ENCODE results near the gene FLNB. TPM values are rescaled to one million over a fixed set of nuclear protein-coding genes. Genes with fewer than 3 reads are reported as not detected.

Gene FLNB
- total RNA-seq, 1 donor from 2014 or later: 183 TPM

GRCh38 chr3:58135712-58136543 lies 127.7 kb downstream of the FLNB start:
- DNase-seq (ENCODE audit: low spot score): no peak

GRCh38 chr3:58137306-58137705 lies 129.1 kb downstream of the FLNB start:
- no peak for DNase-seq (ENCODE audit: low spot score)

GRCh38 chr3:58141766-58142345 lies 133.6 kb downstream of the FLNB start:
- no peak for DNase-seq (ENCODE audit: low spot score)

GRCh38 chr3:58143417-58144055 lies 135.3 kb downstream of the FLNB start:
- no peak for DNase-seq (ENCODE audit: low spot score)

DNA sequence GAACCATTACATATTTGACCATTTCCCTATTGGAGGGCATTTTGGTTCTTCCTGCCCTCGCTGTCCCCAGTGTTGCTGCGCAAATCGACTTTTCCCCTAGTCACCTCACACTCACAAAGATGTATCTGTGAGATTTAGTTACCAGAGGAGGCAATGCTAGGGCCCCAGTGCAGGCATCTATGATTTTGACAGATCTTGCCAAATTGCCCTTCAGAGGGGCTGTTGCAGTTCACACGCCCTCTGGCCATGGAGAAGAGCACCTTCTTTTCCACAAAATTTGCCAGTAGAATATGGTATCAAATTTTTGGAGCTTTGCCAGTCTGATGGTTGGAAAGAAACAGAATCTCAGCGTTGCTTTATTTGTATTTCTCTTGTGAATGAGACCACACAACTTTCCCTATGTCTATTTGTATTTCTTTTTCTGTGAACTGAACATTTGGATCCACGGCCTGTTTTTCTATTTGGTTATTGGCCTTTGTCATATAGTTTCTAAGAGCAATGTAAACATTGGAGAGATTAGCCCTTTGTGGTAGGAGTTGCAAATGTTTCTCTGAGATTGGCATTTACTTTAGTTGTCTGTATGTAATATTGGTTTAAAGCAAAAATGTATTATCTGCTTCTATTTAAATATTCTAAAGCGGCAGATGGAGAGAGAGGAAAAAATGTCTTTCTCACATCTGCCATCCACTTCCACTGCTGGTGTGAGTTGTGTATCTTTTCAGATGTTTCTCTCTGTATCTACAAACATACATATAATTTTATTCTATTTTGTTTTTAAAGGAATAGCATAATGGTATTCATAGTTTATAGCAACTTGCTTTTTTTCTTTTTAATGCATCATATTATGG lies 136.5 kb downstream of the FLNB start:
- DNase-seq (ENCODE audit: low spot score): no peak

DNA sequence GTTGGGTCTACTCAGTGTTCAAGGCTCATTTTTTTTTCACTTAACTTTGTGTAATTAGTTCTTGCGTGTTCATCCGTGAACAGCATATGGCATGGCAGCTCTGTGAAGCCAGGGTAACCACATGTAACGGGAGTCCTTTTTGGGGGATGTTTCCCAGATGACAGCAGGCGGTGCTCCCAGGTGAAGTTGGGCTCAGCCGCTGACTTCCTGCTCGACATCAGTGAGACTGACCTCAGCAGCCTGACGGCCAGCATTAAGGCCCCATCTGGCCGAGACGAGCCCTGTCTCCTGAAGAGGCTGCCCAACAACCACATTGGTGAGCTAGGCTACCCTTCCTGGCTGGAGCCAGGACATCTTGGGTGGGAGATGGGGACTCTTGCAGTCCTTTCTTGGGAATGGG lies 139.8 kb downstream of the FLNB start:
- no peak for DNase-seq (ENCODE audit: low spot score)

DNA sequence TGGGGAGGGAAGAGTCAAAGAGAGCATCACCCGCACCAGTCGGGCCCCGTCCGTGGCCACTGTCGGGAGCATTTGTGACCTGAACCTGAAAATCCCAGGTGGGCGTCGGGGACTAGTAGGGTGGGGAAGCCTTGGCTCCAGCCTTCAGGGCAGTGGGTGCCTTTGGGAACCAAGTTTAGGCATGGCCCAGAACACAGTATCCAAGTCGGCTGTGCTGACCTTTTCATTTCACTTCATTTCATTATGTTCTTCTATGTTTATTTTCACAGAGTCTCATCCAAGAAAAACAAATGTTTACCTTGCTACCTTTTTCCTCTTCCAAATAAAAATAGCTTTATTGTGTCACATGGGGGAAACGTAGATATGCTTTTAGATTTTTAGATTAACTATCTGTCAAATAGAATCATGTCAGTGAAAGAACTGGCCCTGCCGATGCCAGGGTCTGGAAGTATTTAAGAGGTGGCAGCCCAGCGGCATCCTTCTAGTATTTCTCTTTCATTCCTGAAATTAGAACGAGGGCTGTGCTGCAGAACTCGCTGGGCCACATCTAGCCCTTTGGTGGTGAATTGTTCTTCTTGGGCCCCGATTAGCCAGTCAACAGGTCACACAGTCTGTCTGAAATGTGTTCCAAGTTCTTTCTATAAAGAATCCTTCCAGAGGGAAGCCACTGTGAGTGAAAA lies 142.0 kb downstream of the FLNB start:
- DNase-seq (ENCODE audit: low spot score): no peak

DNA sequence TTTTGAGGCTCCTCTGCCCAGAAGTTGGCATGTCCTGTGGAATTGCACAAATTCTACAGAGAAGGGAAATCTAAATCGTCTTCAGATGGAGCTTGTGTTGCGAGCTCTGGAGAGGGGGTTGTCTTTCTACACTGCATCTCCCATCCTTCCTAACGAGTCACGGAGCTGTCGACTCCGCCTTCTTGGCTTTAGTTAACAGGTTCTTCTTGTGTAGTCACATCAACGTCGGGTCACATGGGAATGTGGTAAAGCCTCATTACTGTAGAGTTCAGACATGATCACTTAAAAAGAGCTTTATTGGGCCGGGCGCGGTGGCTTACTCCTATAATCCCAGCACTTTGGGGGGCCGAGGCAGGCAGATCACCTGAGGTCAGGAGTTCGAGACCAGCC lies 142.6 kb downstream of the FLNB start:
- DNase-seq (ENCODE audit: low spot score): no peak

DNA sequence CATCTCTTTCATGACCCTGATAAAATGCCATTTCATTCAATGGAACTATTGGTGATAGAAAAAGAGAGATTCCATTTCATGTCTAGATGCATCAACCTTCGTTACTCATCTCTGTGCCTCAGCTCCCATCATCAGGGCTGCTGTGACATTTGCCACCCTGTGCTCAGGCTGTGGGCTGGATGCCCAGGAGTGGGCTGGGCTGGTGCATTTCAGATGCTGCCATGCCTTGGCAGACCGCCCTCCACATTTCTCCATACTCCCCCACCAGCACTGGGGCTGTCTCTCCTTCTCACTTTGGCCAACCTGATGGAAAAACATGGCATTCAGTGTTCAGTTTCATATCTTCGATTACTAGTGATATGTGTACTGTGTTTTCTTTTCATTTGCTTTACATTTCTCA lies 143.4 kb downstream of the FLNB start:
- DNase-seq (ENCODE audit: low spot score): no peak

GRCh38 chr3:58152225-58153015 lies 144.2 kb downstream of the FLNB start:
- DNase-seq (ENCODE audit: low spot score): no peak

DNA sequence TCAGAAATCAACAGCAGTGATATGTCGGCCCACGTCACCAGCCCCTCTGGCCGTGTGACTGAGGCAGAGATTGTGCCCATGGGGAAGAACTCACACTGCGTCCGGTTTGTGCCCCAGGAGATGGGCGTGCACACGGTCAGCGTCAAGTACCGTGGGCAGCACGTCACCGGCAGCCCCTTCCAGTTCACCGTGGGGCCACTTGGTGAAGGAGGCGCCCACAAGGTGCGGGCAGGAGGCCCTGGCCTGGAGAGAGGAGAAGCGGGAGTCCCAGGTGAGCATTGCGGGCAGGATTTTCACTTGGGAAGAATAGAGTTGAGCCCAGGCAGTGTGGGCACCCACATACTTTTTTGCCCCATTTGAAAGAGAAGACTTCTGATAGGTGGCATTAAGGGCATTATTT lies 145.1 kb downstream of the FLNB start:
- no peak for DNase-seq (ENCODE audit: low spot score)

DNA sequence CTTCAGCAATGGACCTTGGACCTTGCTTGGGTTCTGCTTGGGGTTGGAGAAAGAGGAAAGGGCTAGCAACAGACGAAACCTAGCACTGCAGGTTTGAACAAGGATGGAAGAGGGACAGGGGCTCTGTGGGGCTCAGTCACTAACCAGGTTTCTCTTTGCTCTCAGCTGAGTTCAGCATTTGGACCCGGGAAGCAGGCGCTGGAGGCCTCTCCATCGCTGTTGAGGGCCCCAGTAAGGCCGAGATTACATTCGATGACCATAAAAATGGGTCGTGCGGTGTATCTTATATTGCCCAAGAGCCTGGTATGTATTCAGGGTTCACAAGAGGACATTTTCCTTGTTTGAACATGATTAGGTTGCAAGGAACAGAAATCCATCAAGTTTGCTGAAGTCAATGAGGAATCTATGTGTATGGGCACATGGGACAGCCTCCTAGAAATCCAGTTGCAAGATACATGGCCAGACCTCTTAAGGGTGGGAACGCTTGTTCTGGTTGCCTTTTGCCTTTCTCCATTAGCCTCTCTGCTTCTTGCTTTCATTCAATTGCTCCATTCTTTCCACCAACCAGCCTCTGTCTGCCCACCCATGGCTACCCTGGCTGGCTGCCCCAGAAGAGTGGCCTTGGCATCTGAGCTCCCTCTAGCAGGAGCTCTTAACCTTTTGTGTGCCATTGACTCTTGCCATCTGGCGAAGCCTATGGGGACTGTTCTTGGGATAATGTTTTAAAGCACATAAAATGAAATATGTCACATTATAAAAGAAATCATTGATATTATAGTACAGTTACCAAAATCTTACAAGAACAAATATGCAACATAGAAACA lies 146.6 kb downstream of the FLNB start:
- DNase-seq (ENCODE audit: low spot score): no peak

DNA sequence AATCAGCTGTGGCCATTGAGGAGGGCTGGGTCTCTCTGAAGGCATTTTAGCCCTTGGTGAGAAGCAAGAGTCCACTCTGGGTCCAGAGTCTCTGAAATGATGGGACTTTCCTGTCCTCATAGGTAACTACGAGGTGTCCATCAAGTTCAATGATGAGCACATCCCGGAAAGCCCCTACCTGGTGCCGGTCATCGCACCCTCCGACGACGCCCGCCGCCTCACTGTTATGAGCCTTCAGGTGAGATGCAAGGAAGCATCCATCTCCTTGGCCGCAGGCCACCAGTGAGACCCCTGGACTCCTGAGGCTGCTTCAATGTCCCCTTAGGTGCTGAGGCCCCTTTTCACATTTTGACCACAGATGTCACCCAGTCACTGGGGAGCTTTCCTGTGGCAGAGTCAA lies 147.6 kb downstream of the FLNB start:
- DNase-seq (ENCODE audit: low spot score): no peak

GRCh38 chr3:58157700-58158099 lies 149.5 kb downstream of the FLNB start:
- peak; percentile 40 for DNase-seq (ENCODE audit: low spot score)

GRCh38 chr3:58158442-58159153 lies 150.4 kb downstream of the FLNB start:
- peak; percentile 63 for DNase-seq (ENCODE audit: low spot score)

DNA sequence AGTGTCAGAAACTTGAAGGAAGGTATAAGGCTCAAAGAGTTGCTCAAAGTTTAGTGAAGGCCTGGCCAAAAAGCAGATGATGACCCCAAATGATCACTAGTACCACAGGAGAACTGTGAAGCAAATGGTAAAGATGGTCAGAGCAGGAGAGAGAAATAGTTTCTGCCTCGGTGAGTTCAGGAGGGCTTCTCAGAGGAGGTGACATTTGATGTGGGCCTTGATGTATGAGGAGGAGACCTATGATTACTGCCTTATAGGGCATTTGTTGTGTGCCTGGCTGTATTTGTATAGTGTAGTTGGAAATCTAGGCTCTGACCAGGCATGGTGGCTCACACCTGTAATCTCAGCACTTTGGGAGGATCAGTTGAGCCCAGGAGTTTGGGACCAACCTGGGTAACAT lies 152.2 kb downstream of the FLNB start:
- no peak for DNase-seq (ENCODE audit: low spot score)

DNA sequence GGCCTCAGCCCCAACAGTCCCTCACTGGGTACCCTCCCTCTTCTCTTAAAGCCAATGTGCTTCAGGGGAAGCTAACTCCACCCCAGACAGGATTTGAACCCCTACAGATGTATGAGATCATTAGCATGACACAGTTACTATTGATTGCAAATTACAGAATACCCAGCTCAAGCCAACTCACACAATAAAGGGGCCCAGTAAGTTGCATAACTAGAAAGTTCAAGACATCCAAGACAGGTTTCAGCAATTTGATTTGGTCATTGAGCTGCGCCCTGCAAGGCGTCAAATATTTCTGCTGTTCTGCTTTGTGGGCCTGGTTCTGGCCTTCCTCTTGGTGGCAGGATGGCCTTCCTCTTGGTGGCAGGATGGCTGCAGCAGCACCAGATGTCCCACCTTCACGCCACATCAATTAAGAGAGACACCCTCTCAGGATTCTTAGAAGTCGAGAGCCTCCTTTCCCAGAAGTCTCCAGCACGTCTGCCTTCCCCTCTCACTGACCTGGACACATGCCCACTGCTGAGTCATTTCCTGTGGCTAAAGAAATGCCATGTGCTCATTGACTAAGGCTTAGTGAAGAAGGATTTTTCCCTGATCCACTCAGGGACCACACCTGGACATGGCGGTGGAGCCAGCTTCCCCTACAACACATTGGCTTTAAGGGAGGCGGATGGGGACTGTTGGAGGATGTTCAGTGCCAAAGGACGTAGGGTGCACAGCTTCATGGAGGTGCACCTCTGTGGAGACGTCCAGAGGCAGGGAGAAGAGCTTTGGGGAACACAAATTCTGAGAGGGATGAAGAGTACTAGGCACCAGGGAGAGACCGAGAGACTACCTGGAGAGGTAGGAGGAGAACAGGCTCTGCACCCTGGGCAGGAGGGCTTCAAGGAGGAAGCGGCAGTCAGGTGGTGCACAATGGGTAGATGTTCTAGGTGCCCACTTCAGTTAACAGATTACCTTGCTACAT lies 153.5 kb downstream of the FLNB start:
- peak; percentile 70 for DNase-seq (ENCODE audit: low spot score)

- no peak for DNase-seq (ENCODE audit: low spot score)
Measured at GRCh38 chr3:58163234-58163633, 155.0 kb downstream of the FLNB start.
